ENCODE data around the gene RLF. TPM values are rescaled to one million over a fixed set of nuclear protein-coding genes. Genes with fewer than 3 reads are reported as not detected.

Gene RLF
- total and polyA plus RNA-seq, 10 of the 15 experiments (the other 5 are each of a cell fraction or from before 2014, with no cell fraction given) = 2.0 to 19.8 (median 8.7) TPM

DNA sequence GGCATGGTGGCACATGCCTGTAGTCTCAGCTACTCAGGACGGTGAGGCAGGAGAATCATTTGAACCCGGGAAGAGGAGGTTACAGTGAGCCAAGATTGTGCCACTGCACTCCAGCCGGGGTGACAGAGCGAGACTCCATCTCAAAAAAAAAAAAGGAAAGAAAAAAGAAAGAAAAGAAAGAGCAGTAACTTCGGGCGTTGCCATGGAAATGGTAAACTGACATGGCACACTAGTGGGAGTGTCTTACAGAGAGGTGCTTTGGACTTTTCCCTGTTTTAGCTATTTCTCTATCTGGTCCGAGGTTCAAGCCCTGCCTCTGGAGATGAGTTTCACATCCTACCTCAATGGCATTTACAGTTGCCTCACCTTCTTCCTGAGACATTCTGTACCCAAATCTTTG is 41.1 kb upstream of the RLF start (continued):
- TF ChIP-seq, protein P1, sequence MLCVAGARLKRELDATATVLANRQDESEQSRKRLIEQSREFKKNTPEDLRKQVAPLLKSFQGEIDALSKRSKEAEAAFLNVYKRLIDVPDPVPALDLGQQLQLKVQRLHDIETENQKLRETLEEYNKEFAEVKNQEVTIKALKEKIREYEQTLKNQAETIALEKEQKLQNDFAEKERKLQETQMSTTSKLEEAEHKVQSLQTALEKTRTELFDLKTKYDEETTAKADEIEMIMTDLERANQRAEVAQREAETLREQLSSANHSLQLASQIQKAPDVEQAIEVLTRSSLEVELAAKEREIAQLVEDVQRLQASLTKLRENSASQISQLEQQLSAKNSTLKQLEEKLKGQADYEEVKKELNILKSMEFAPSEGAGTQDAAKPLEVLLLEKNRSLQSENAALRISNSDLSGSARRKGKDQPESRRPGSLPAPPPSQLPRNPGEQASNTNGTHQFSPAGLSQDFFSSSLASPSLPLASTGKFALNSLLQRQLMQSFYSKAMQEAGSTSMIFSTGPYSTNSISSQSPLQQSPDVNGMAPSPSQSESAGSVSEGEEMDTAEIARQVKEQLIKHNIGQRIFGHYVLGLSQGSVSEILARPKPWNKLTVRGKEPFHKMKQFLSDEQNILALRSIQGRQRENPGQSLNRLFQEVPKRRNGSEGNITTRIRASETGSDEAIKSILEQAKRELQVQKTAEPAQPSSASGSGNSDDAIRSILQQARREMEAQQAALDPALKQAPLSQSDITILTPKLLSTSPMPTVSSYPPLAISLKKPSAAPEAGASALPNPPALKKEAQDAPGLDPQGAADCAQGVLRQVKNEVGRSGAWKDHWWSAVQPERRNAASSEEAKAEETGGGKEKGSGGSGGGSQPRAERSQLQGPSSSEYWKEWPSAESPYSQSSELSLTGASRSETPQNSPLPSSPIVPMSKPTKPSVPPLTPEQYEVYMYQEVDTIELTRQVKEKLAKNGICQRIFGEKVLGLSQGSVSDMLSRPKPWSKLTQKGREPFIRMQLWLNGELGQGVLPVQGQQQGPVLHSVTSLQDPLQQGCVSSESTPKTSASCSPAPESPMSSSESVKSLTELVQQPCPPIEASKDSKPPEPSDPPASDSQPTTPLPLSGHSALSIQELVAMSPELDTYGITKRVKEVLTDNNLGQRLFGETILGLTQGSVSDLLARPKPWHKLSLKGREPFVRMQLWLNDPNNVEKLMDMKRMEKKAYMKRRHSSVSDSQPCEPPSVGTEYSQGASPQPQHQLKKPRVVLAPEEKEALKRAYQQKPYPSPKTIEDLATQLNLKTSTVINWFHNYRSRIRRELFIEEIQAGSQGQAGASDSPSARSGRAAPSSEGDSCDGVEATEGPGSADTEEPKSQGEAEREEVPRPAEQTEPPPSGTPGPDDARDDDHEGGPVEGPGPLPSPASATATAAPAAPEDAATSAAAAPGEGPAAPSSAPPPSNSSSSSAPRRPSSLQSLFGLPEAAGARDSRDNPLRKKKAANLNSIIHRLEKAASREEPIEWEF (IDR thresholded peaks at IDR 0.05; ENCODE audit: insufficient replicate concordance, low read depth, low read length) = no peak
- TF ChIP-seq CBX3 (IDR thresholded peaks at IDR 0.05; ENCODE audit: borderline replicate concordance, low read depth) (no peak), PAX5 (IDR thresholded peaks at IDR 0.05; ENCODE audit: borderline replicate concordance, low read depth, low read length) (no peak), POLR2A (IDR thresholded peaks at IDR 0.05; ENCODE audit: low read depth, low read length) (no peak), TCF3 (IDR thresholded peaks at IDR 0.05; ENCODE audit: borderline replicate concordance, insufficient read depth, low read depth, low read length) (no peak), IRF3 (IDR thresholded peaks at IDR 0.05) (no peak)

DNA sequence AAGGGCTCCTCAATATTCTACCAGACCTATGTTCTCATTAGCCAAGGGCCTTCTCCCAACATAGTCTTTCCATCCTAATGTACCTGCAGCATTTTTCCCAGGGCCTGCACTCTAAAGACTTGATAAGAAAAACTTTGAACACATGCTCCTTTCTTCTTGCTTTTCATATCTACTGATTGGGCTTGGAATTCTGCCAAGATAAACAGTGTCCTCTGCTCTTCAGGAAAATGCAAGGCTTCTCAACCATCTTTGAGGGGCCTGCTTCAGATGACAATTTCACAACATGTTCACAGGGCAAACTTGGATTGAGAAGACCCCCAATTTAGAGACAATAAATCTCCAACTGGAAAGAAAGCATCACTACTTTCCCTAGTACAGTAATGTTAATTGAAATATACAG is 38.3 kb upstream of the RLF start:
- ChIA-PET RAD21 (ENCODE audit: unreplicated experiment) (no interaction called here), CTCF (interaction anchor here (1.0 kb wide), 1 partner anchor 36 kb away, joined by 3 read pairs; no protein-coding TSS in a partner anchor), SMC1A (ENCODE audit: uncharacterized antibody, unreplicated experiment) (no interaction called here), POLR2A (no interaction called here)
- no peak overlapping the region for H2AFZ ChIP-seq (ENCODE audit: control insufficient read depth, low read depth, low read length)
- no peak overlapping the region for H3K4me2 ChIP-seq (ENCODE audit: control insufficient read depth, insufficient read depth)
- H3K36me3 ChIP-seq (ENCODE audit: control insufficient read depth in 2 of 2, insufficient read depth in 2 of 2, low read length in 1 of 2) = no peaks in the 10 kb centered on the region
- BruUV-seq (replicated peaks) = no TSS peak
- DNase-seq (ENCODE audit: low read depth, low spot score) = no peak
- no peaks in the 10 kb centered on the region for H4K20me1 ChIP-seq (ENCODE audit: control insufficient read depth, insufficient read depth)
- FAIRE-seq = no peak
- no peaks in the 10 kb centered on the region for H3K9me3 ChIP-seq (replicated peaks; ENCODE audit: control insufficient read depth, insufficient read depth, low read length)
- ATAC-seq = no peak
- in situ Hi-C loops (cut with MboI) = no loop called here
- no peak overlapping the region for H3K27ac ChIP-seq (ENCODE audit: control insufficient read depth, insufficient read depth)
- H3K79me2 ChIP-seq (ENCODE audit: control insufficient read depth, insufficient read depth, low read length) = no peaks in the 10 kb centered on the region
- no peak overlapping the region for H3K4me3 ChIP-seq
- no peak overlapping the region for H3K9ac ChIP-seq (ENCODE audit: control insufficient read depth, insufficient read depth, low read length)
- peaks cover 0 to 2% of the 10 kb centered on the region in 2 experiments; a peak in 1 of 4 replicates for H3K27me3 ChIP-seq (replicated peaks in 1 of 2; ENCODE audit: control insufficient read depth in 2 of 2, insufficient read depth in 2 of 2, low read length in 1 of 2)
- intact Hi-C loops (cut with micrococcal nuclease; ENCODE audit: unreplicated experiment) = no loop called here
- no peaks in the 10 kb centered on the region for H3K4me1 ChIP-seq (ENCODE audit: control insufficient read depth, insufficient read depth, low read length)
- no peak for TF ChIP-seq ZNF622 (IDR thresholded peaks at IDR 0.05)
- TF ChIP-seq, protein P2, sequence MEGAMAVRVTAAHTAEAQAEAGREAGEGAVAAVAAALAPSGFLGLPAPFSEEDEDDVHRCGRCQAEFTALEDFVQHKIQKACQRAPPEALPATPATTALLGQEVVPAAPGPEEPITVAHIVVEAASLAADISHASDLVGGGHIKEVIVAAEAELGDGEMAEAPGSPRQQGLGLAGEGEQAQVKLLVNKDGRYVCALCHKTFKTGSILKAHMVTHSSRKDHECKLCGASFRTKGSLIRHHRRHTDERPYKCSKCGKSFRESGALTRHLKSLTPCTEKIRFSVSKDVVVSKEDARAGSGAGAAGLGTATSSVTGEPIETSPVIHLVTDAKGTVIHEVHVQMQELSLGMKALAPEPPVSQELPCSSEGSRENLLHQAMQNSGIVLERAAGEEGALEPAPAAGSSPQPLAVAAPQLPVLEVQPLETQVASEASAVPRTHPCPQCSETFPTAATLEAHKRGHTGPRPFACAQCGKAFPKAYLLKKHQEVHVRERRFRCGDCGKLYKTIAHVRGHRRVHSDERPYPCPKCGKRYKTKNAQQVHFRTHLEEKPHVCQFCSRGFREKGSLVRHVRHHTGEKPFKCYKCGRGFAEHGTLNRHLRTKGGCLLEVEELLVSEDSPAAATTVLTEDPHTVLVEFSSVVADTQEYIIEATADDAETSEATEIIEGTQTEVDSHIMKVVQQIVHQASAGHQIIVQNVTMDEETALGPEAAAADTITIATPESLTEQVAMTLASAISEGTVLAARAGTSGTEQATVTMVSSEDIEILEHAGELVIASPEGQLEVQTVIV (IDR thresholded peaks at IDR 0.05; ENCODE audit: borderline replicate concordance, partially characterized antibody) = no peak
- TF ChIP-seq TCF12 (IDR thresholded peaks at IDR 0.05; ENCODE audit: low read depth, low read length) = no peak
- no peak for TF ChIP-seq RUNX3 (IDR thresholded peaks at IDR 0.05; ENCODE audit: low read length)
- TF ChIP-seq SMC3 (IDR thresholded peaks at IDR 0.05; ENCODE audit: borderline replicate concordance, low read length) = no peak
- no peak for TF ChIP-seq KLF5 (IDR thresholded peaks at IDR 0.05; ENCODE audit: partially characterized antibody)
- TF ChIP-seq BRCA1 (IDR thresholded peaks at IDR 0.05; ENCODE audit: low read depth, low read length) = no peak
- TF ChIP-seq PML (IDR thresholded peaks at IDR 0.05; ENCODE audit: low read length) = no peak
- TF ChIP-seq HDAC6 (IDR thresholded peaks at IDR 0.05; ENCODE audit: unreplicated experiment) = no peak
- TF ChIP-seq DPF2 (IDR thresholded peaks at IDR 0.05) = no peak

Measured in GM12878 (cell line).